Measurements from ENCODE around the gene HIP1.

- TF ChIP-seq CTCF (IDR thresholded peaks at IDR 0.05; ENCODE audit: low read length) (no peak), EZH2 (IDR thresholded peaks at IDR 0.05; ENCODE audit: borderline replicate concordance, low read length) (no peak)
These were observed 80.9 kb downstream of the HIP1 start for GRCh38 chr7:75657866-75658265.
